ENCODE data around the gene ALLC.

- TF ChIP-seq CTCF (IDR thresholded peaks at IDR 0.05) = no peak
- no peak for TF ChIP-seq EZH2 (IDR thresholded peaks at IDR 0.05; ENCODE audit: borderline replicate concordance, insufficient read depth, low read depth, low read length, poor library complexity, severe bottlenecking)
Measured at GRCh38 chr2:3633982-3634595, 23.9 kb upstream of the ALLC start.
